ENCODE results near the gene ANKMY1. TPM values are rescaled to one million over a fixed set of nuclear protein-coding genes. Genes with fewer than 3 reads are reported as not detected.
"Not testable (repeated sequence)": the region's sequence is repeated elsewhere in the genome, so short reads cannot be mapped to it uniquely, and the experiment has no call there.

ANKMY1 gene
- total and polyA plus RNA-seq, 2 experiments from 2014 or later = 5.1 to 10.1 TPM

DNA sequence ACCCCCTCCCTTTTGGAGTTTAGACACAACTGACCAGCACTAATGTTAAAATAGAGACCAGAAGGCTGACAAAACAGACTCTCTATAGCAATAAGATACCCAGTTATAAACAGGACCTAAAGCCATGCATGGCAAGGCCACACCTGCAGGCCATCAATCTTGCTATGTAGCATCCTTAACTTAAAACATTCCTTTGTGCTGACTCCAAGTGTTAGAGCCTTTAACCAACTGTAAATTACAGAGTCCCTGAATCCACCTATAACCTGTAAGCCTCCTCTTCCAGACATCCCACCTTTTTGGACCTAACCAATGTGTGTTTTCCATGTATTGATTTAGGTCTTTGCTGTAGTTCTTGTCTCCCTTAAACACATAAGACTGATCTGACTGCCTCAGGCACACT, 17.9 kb downstream of the ANKMY1 start:
- no peaks in the 10 kb centered on the region for H3K36me3 ChIP-seq (ENCODE audit: low read depth)
- H2AFZ ChIP-seq = no peak overlapping the region
- no peak for DNase-seq
- no peaks in the 10 kb centered on the region for H4K20me1 ChIP-seq (ENCODE audit: insufficient read depth)
- H3K9me2 ChIP-seq (ENCODE audit: insufficient read depth) = no peaks in the 10 kb centered on the region
- no peaks in the 10 kb centered on the region for H3K4me1 ChIP-seq (ENCODE audit: insufficient read depth)
- H3F3A ChIP-seq (ENCODE audit: insufficient read depth) = no peaks in the 10 kb centered on the region
- no peaks in the 10 kb centered on the region for H3K27me3 ChIP-seq (replicated peaks; ENCODE audit: insufficient read depth)
- H3K27ac ChIP-seq = no peak overlapping the region
- no peaks in the 10 kb centered on the region for H3K9me3 ChIP-seq (ENCODE audit: low read depth)
- no peaks in the 10 kb centered on the region for H3K79me2 ChIP-seq (ENCODE audit: insufficient read depth)
- H3K9ac ChIP-seq = no peak overlapping the region
- TF ChIP-seq EZH2 (IDR thresholded peaks at IDR 0.05; ENCODE audit: insufficient read depth, poor library complexity, severe bottlenecking) (no peak), EZH2phosphoT487 (IDR thresholded peaks at IDR 0.05; ENCODE audit: insufficient read depth, low read depth) (no peak)
- no peak overlapping the region for H3K4me3 ChIP-seq
- no peak overlapping the region for H3K4me2 ChIP-seq (ENCODE audit: unreplicated experiment)
- in situ Hi-C loops (cut with MboI) = no loop called here

DNA sequence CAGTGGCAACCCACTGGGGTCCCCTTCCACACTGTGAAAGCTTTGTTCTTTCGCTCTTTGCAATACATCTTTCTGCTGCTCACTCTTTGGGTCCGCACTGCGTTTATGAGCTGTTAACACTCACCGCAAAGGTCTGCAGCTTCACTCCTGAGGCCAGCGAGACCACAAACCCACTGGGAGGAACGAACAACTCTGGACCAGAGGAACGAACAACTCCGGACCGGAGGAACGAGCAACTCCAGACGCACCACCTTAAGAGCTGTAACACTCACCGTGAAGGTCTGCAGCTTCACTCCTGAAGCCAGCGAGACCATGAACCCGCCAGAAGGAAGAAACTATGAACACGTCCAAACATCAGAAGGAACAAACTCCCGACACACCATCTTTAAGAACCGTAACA, 18.7 kb downstream of the ANKMY1 start:
- H3K4me3 ChIP-seq; H3K9me2 ChIP-seq (ENCODE audit: insufficient read depth); H3K4me1 ChIP-seq (ENCODE audit: insufficient read depth); H3K36me3 ChIP-seq (ENCODE audit: low read depth); in situ Hi-C loops (cut with MboI); H3K79me2 ChIP-seq (ENCODE audit: insufficient read depth); H3K27me3 ChIP-seq (replicated peaks; ENCODE audit: insufficient read depth); H3K9me3 ChIP-seq (ENCODE audit: low read depth); H3K9ac ChIP-seq; H3K4me2 ChIP-seq (ENCODE audit: unreplicated experiment); H4K20me1 ChIP-seq (ENCODE audit: insufficient read depth); H2AFZ ChIP-seq; H3K27ac ChIP-seq; DNase-seq; H3F3A ChIP-seq (ENCODE audit: insufficient read depth): not testable (repeated sequence)
- WGBS, 2 experiments (ENCODE audit: low coverage in 1 of 2, low lambda C conversion rate in 2 of 2, missing lambda C conversion rate in 2 of 2) = 98% methylated on average over 17 of the region's 17 CpGs

DNA sequence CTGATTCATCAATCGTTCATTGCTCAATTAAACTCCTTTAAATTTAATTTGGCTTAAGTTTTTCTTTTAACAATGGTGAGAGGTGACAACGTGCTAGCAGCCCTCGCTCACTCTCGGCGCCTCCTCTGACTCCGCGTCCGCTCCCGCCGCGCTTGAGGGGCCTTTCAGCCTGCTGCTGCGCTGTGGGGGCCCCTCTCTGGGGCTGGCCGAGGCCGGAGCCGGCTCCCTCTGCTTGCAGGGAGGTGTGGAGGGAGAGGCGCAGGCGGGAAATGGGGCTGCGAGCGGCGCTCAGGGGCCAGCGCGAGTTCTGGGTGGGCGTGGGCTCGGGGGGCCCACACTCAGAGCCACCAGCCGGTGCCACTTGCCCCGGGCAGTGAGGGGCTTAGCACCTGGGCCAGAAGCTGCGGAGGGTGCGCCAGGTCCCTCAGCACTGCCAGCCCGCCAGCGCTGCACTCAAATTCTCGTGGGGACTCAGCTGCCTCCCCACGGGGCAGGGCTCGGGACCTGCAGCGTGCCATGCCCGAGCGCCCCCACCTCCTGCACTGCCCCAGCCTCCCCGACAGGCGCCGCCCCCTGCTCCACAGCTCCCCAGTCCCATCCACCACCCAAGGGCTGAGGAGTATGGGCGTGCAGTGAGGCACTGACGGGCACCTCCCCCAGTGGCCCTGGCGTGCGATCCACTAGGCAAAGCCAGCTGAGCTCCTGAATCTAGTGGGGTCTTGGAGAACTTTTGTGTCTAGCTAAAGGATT, 19.6 kb downstream of the ANKMY1 start:
- H3K4me3 ChIP-seq = no peak overlapping the region
- no peak for TF ChIP-seq EZH2phosphoT487 (IDR thresholded peaks at IDR 0.05; ENCODE audit: insufficient read depth, low read depth)
- no peak for TF ChIP-seq EZH2 (IDR thresholded peaks at IDR 0.05; ENCODE audit: insufficient read depth, poor library complexity, severe bottlenecking)
- no peaks in the 10 kb centered on the region for H3K4me1 ChIP-seq (ENCODE audit: insufficient read depth)
- H3K27me3 ChIP-seq (replicated peaks; ENCODE audit: insufficient read depth) = no peaks in the 10 kb centered on the region
- H3K27ac ChIP-seq = no peak overlapping the region
- WGBS, 2 experiments (ENCODE audit: low coverage in 1 of 2, low lambda C conversion rate in 2 of 2, missing lambda C conversion rate in 2 of 2) = 93% methylated on average over 34 to 40 of the region's 43 CpGs
- H2AFZ ChIP-seq = no peak overlapping the region
- no peak overlapping the region for H3K9ac ChIP-seq
- no peak overlapping the region for H3K4me2 ChIP-seq (ENCODE audit: unreplicated experiment)
- H3K36me3 ChIP-seq (ENCODE audit: low read depth) = no peaks in the 10 kb centered on the region
- no peaks in the 10 kb centered on the region for H3K9me3 ChIP-seq (ENCODE audit: low read depth)
- no peaks in the 10 kb centered on the region for H3K79me2 ChIP-seq (ENCODE audit: insufficient read depth)
- no peaks in the 10 kb centered on the region for H3K9me2 ChIP-seq (ENCODE audit: insufficient read depth)
- in situ Hi-C loops (cut with MboI) = no loop called here
- no peaks in the 10 kb centered on the region for H3F3A ChIP-seq (ENCODE audit: insufficient read depth)
- DNase-seq = no peak
- H4K20me1 ChIP-seq (ENCODE audit: insufficient read depth) = no peaks in the 10 kb centered on the region

DNA sequence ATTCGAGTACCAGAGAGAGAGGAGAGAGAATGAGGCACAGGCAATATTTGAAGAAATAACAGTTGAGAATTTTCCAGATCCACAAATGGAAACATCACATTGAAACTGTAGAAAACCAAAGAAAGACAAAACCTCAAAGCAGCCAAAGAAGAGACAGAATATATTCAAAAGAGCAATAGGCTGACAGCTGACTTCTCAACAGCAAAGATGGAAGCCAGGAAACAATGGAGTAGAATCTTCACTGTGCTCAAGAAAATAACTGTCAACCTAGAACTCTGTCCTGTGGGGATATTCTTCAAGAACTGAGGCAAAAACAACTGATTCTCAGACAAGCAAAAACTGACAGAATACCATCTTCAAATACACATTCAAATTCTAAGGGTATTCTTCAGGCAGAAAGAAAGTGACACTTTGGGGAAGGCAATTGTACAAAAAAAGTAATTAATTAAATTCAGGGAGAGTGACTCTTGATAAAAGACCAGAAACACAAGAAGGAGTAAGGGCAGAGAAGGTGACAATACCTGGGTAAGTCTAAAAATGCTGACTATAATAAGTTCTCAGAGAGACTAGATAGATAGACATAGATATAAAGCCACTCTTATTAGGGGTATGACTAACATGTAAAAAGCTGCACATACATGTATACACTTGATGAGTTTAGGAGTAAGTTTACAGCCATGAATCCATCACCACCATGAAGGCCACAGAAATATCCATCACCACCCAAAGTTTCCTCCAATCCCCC, 25.6 kb downstream of the ANKMY1 start:
- Histone ChIP-seq H3K4me3 (no peak overlapping the region), H4K20me1 (ENCODE audit: insufficient read depth) (no peaks in the 10 kb centered on the region), H3K36me3 (ENCODE audit: low read depth) (peaks cover 10% of the 10 kb centered on the region), H3K79me2 (ENCODE audit: insufficient read depth) (no peaks in the 10 kb centered on the region), H3K4me2 (ENCODE audit: unreplicated experiment) (no peak overlapping the region), H3K9ac (no peak overlapping the region), H3K27ac (no peak overlapping the region), H3K9me3 (ENCODE audit: low read depth) (no peaks in the 10 kb centered on the region), H2AFZ (no peak overlapping the region), H3K27me3 (replicated peaks; ENCODE audit: insufficient read depth) (no peaks in the 10 kb centered on the region), H3F3A (ENCODE audit: insufficient read depth) (0 out of 2 replicates have a peak, but pooled peaks cover 4% of the 10 kb centered on the region), H3K4me1 (ENCODE audit: insufficient read depth) (no peaks in the 10 kb centered on the region), H3K9me2 (ENCODE audit: insufficient read depth) (no peaks in the 10 kb centered on the region)
- 88 to 92% methylated on average over 1 of the region's 1 CpG for WGBS, 2 experiments (ENCODE audit: low coverage in 1 of 2, low lambda C conversion rate in 2 of 2, missing lambda C conversion rate in 2 of 2)
- TF ChIP-seq EZH2phosphoT487 (IDR thresholded peaks at IDR 0.05; ENCODE audit: insufficient read depth, low read depth) = no peak
- no peak for TF ChIP-seq EZH2 (IDR thresholded peaks at IDR 0.05; ENCODE audit: insufficient read depth, poor library complexity, severe bottlenecking)
- DNase-seq = peak; percentile 19
- in situ Hi-C loops (cut with MboI) = no loop called here
